ENCODE data around the gene ATP2B2.

The ATP2B2 gene

DNA sequence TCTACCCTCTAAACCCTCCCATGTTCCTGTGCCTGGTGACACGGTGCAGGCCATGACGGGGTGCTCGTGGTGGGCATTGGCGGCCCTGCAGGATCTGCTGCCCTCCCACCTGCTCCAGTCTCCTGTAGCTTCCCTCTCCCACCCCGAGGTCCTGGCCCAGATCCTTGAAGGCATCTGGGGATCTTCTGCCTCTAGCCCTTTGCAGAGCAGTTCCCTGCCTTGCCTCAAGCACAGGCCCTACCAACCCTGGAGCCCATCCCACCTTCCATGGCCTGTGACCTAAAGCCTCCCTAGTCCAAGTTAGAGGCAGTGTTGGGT is 157.0 kb downstream of the ATP2B2 start:
- Histone ChIP-seq H3K4me3 (ENCODE audit: low read length) (no peak overlapping the region), H3K9ac (ENCODE audit: low read length) (no peak overlapping the region), H3K4me2 (ENCODE audit: low read length) (no peak overlapping the region), H2BK120ac (ENCODE audit: low read depth, low read length) (no peak overlapping the region), H3K23ac (ENCODE audit: low read length) (no peak overlapping the region), H3K36me3 (ENCODE audit: control insufficient read depth, insufficient read depth, low read length) (no peaks in the 10 kb centered on the region), H3K18ac (ENCODE audit: low read length) (no peak overlapping the region), H3K79me2 (ENCODE audit: control insufficient read depth, insufficient read depth, low read length) (no peaks in the 10 kb centered on the region), H4K5ac (ENCODE audit: low read length) (no peak overlapping the region), H3K4ac (ENCODE audit: low read depth, low read length) (no peak overlapping the region), H2BK15ac (replicated peaks; ENCODE audit: low read depth) (no peak overlapping the region), H4K8ac (ENCODE audit: low read depth, low read length) (no peak overlapping the region), H3K79me1 (ENCODE audit: low read length) (no peaks in the 10 kb centered on the region), H3K56ac (ENCODE audit: low read length) (no peak overlapping the region), H3K27me3 (ENCODE audit: insufficient read depth, low read length, poor library complexity) (no peaks in the 10 kb centered on the region), H2AK5ac (ENCODE audit: low read length) (no peak overlapping the region), H3K4me1 (ENCODE audit: control insufficient read depth, low read depth, low read length) (no peaks in the 10 kb centered on the region), H3K27ac (ENCODE audit: low read depth, low read length) (no peak overlapping the region), H2BK5ac (ENCODE audit: low read length) (no peak overlapping the region)
- WGBS (ENCODE audit: extremely low coverage, insufficient coverage, low lambda C conversion rate) = no CpG with 5 or more reads among the region's 5 CpGs
- no peak for DNase-seq

DNA sequence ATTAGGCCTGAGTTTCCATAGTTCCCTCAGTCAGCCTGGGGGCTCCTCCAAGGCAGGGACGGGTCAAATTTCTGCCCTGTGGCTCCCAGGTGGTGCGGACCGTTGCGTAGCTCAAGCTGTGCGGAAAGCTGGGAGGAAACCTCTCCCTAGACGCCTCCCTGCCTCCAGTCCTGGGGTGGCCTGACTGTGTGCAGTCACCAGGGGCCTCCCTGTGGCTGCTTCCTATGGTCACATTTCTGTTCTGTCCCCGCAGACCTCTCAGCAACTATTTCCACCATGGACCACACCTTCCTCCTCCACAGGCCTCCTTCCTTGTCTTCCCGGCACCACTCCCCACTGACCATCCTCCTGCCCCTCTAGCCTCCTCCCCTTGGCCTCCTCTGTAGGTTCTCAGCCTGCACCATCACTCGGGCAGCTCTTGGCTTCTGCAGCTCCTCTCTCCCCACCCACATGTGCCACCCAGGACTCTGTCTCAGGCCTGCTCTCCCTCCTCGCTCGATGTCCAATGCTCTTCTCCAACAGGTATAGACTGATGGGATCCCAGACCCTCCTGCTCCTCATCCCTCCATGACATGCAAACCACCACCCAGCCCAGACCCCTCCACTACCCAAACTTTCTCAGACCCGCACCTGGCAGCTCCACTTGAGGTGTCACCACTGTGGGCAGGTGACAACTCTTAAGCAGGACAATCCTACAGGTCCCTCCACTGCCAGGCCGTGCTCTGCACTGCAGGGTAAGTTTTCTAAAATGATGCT is 157.6 kb downstream of the ATP2B2 start:
- no peaks in the 10 kb centered on the region for H3K79me1 ChIP-seq (ENCODE audit: low read length)
- H3K27me3 ChIP-seq (ENCODE audit: insufficient read depth, low read length, poor library complexity) = no peaks in the 10 kb centered on the region
- no peak overlapping the region for H3K18ac ChIP-seq (ENCODE audit: low read length)
- no peak overlapping the region for H3K23ac ChIP-seq (ENCODE audit: low read length)
- H3K4ac ChIP-seq (ENCODE audit: low read depth, low read length) = no peak overlapping the region
- no peak overlapping the region for H3K56ac ChIP-seq (ENCODE audit: low read length)
- WGBS (ENCODE audit: extremely low coverage, insufficient coverage, low lambda C conversion rate) = no CpG with 5 or more reads among the region's 13 CpGs
- no peak overlapping the region for H2BK5ac ChIP-seq (ENCODE audit: low read length)
- H3K4me2 ChIP-seq (ENCODE audit: low read length) = no peak overlapping the region
- no peaks in the 10 kb centered on the region for H3K36me3 ChIP-seq (ENCODE audit: control insufficient read depth, insufficient read depth, low read length)
- DNase-seq = no peak
- H3K27ac ChIP-seq (ENCODE audit: low read depth, low read length) = no peak overlapping the region
- H4K5ac ChIP-seq (ENCODE audit: low read length) = no peak overlapping the region
- H2BK15ac ChIP-seq (replicated peaks; ENCODE audit: low read depth) = no peak overlapping the region
- H2BK120ac ChIP-seq (ENCODE audit: low read depth, low read length) = no peak overlapping the region
- no peak overlapping the region for H2AK5ac ChIP-seq (ENCODE audit: low read length)
- H3K79me2 ChIP-seq (ENCODE audit: control insufficient read depth, insufficient read depth, low read length) = no peaks in the 10 kb centered on the region
- no peak overlapping the region for H3K4me3 ChIP-seq (ENCODE audit: low read length)
- no peaks in the 10 kb centered on the region for H3K4me1 ChIP-seq (ENCODE audit: control insufficient read depth, low read depth, low read length)
- no peak overlapping the region for H4K8ac ChIP-seq (ENCODE audit: low read depth, low read length)
- H3K9ac ChIP-seq (ENCODE audit: low read length) = no peak overlapping the region

DNA sequence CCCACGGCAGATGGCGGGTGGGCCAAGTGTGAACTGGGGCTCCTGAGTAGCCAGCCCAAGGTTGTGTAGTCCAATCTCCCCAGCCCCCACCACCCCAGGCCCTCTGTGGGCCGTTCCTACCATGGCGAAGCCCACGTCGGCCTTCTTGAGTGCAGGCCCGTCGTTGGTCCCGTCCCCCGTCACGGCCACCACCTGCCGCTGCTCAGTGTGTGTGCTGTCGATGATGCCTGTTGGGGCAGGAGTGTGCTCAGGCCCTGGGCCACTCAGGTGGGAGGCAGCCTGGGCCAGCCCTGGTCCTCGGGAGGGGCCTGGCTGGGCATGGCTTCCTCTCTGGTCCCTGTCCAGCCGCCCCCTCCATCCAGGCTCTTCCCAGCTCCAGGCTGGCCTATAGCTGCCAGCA is 159.5 kb downstream of the ATP2B2 start:
- H3K4ac ChIP-seq (ENCODE audit: low read depth, low read length) = no peak overlapping the region
- no CpG with 5 or more reads among the region's 15 CpGs for WGBS (ENCODE audit: extremely low coverage, insufficient coverage, low lambda C conversion rate)

DNA sequence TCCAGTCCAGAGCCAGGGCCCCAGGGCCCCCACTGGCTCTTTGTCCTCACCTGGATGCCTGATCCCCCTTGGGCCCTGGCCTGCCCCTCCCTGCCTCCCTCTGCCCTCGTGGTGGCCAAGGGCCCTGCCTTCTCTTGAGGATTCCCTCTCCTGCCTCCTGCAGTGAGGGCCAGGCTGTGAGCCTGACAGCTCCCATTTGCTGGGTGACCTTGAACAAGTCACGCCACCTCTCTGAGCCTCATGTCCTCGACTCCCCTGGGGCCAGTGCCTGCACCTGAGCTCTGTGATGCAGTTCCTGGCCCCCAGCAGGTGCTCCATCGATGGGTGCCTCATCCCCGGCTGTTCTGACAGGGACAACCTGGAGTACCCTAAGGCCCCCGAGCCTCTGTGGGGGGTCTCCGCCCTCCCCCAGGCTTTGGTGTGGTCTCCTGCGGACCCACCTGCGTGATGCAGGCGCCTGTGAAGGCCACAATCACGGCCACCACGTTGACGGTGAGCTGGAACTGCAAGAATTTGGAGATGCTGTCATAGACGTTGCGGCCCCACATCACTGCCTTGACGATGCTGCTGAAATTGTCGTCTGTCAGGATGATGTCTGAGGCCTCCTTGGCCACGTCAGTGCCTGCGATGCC is 160.3 kb downstream of the ATP2B2 start:
- no peaks in the 10 kb centered on the region for H3K4me1 ChIP-seq (ENCODE audit: control insufficient read depth, low read depth, low read length)
- DNase-seq = no peak
- no peak overlapping the region for H2BK15ac ChIP-seq (replicated peaks; ENCODE audit: low read depth)
- H4K5ac ChIP-seq (ENCODE audit: low read length) = no peak overlapping the region
- H3K18ac ChIP-seq (ENCODE audit: low read length) = no peak overlapping the region
- no peak overlapping the region for H3K4me2 ChIP-seq (ENCODE audit: low read length)
- H3K27ac ChIP-seq (ENCODE audit: low read depth, low read length) = no peak overlapping the region
- no peak overlapping the region for H3K4me3 ChIP-seq (ENCODE audit: low read length)
- no CpG with 5 or more reads among the region's 19 CpGs for WGBS (ENCODE audit: extremely low coverage, insufficient coverage, low lambda C conversion rate)
- H3K79me2 ChIP-seq (ENCODE audit: control insufficient read depth, insufficient read depth, low read length) = no peaks in the 10 kb centered on the region
- H3K23ac ChIP-seq (ENCODE audit: low read length) = no peak overlapping the region
- no peak overlapping the region for H2AK5ac ChIP-seq (ENCODE audit: low read length)
- H3K36me3 ChIP-seq (ENCODE audit: control insufficient read depth, insufficient read depth, low read length) = no peaks in the 10 kb centered on the region
- H3K56ac ChIP-seq (ENCODE audit: low read length) = no peak overlapping the region
- H3K27me3 ChIP-seq (ENCODE audit: insufficient read depth, low read length, poor library complexity) = no peaks in the 10 kb centered on the region
- H3K9ac ChIP-seq (ENCODE audit: low read length) = no peak overlapping the region
- H2BK5ac ChIP-seq (ENCODE audit: low read length) = no peak overlapping the region
- no peaks in the 10 kb centered on the region for H3K79me1 ChIP-seq (ENCODE audit: low read length)
- H2BK120ac ChIP-seq (ENCODE audit: low read depth, low read length) = no peak overlapping the region
- no peak overlapping the region for H3K4ac ChIP-seq (ENCODE audit: low read depth, low read length)
- H4K8ac ChIP-seq (ENCODE audit: low read depth, low read length) = no peak overlapping the region

More for the DNA sequence above, 159.5 kb downstream of the ATP2B2 start:
- Histone ChIP-seq H3K27me3 (ENCODE audit: insufficient read depth, low read length, poor library complexity) (no peaks in the 10 kb centered on the region), H3K9ac (ENCODE audit: low read length) (no peak overlapping the region), H3K4me3 (ENCODE audit: low read length) (no peak overlapping the region), H2BK120ac (ENCODE audit: low read depth, low read length) (no peak overlapping the region), H3K36me3 (ENCODE audit: control insufficient read depth, insufficient read depth, low read length) (no peaks in the 10 kb centered on the region), H4K8ac (ENCODE audit: low read depth, low read length) (no peak overlapping the region), H3K79me1 (ENCODE audit: low read length) (no peaks in the 10 kb centered on the region), H3K79me2 (ENCODE audit: control insufficient read depth, insufficient read depth, low read length) (no peaks in the 10 kb centered on the region), H3K27ac (ENCODE audit: low read depth, low read length) (no peak overlapping the region), H2AK5ac (ENCODE audit: low read length) (no peak overlapping the region), H3K4me2 (ENCODE audit: low read length) (no peak overlapping the region), H2BK5ac (ENCODE audit: low read length) (no peak overlapping the region), H3K56ac (ENCODE audit: low read length) (no peak overlapping the region), H3K18ac (ENCODE audit: low read length) (no peak overlapping the region), H3K4me1 (ENCODE audit: control insufficient read depth, low read depth, low read length) (no peaks in the 10 kb centered on the region), H4K5ac (ENCODE audit: low read length) (no peak overlapping the region), H3K23ac (ENCODE audit: low read length) (no peak overlapping the region), H2BK15ac (replicated peaks; ENCODE audit: low read depth) (no peak overlapping the region)
- DNase-seq = no peak

DNA sequence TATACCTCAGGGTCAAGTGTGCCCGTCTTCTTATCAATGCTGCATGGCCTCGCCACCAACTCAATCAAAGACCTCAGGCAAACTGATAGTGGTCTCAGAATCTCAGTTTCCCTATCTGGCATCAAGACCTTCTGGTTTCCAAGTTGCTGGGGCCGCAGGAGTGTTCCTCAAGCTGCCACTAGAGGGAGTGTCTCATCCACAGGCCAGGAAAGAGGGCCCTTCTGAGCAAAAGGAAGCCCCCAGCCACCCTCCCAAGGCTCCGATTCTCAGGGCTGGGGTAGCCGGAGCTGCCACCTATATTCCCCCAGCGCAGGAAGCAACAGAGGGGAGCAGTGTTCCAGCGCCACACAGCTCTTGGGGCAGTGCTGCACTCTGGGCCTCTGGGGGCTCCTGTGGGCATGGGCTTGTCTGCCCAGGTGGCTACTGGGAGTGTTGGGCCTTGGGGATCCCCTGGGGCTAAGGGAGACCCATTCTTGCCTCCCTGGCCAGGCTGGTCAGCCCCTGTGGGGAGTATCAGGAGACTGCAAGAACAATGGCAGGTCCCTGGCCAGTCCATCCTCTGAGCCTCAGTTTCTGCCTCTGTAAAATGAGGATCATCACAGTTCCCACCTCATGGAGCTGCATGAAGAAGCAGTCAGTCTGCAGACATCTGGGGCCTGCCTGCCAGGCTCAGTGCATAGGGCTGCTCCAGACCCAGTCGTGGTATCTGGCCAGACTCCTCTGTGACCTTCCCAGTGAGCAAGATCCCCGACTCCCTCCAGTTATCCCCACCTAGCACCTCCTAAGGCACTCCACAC is 161.0 kb downstream of the ATP2B2 start:
- H3K79me1 ChIP-seq (ENCODE audit: low read length) = no peaks in the 10 kb centered on the region
- no peak overlapping the region for H2AK5ac ChIP-seq (ENCODE audit: low read length)
- H3K9ac ChIP-seq (ENCODE audit: low read length) = no peak overlapping the region
- H3K4me1 ChIP-seq (ENCODE audit: control insufficient read depth, low read depth, low read length) = no peaks in the 10 kb centered on the region
- no peaks in the 10 kb centered on the region for H3K79me2 ChIP-seq (ENCODE audit: control insufficient read depth, insufficient read depth, low read length)
- no peak overlapping the region for H3K4ac ChIP-seq (ENCODE audit: low read depth, low read length)
- no peak overlapping the region for H3K56ac ChIP-seq (ENCODE audit: low read length)
- H3K36me3 ChIP-seq (ENCODE audit: control insufficient read depth, insufficient read depth, low read length) = no peaks in the 10 kb centered on the region
- no peak overlapping the region for H2BK120ac ChIP-seq (ENCODE audit: low read depth, low read length)
- no peaks in the 10 kb centered on the region for H3K27me3 ChIP-seq (ENCODE audit: insufficient read depth, low read length, poor library complexity)
- no peak overlapping the region for H3K23ac ChIP-seq (ENCODE audit: low read length)
- H2BK15ac ChIP-seq (replicated peaks; ENCODE audit: low read depth) = no peak overlapping the region
- no peak overlapping the region for H4K8ac ChIP-seq (ENCODE audit: low read depth, low read length)
- no peak overlapping the region for H4K5ac ChIP-seq (ENCODE audit: low read length)
- no CpG with 5 or more reads among the region's 9 CpGs for WGBS (ENCODE audit: extremely low coverage, insufficient coverage, low lambda C conversion rate)
- H3K4me3 ChIP-seq (ENCODE audit: low read length) = no peak overlapping the region
- no peak overlapping the region for H3K18ac ChIP-seq (ENCODE audit: low read length)
- no peak overlapping the region for H3K4me2 ChIP-seq (ENCODE audit: low read length)
- no peak overlapping the region for H3K27ac ChIP-seq (ENCODE audit: low read depth, low read length)
- DNase-seq = peak; percentile 65
- no peak overlapping the region for H2BK5ac ChIP-seq (ENCODE audit: low read length)

Measured in mesendoderm (in vitro differentiated cells).